Measurements from ENCODE around the gene CACNA1D. TPM values are rescaled to one million over a fixed set of nuclear protein-coding genes. Genes with fewer than 3 reads are reported as not detected.

Gene CACNA1D
- total and polyA plus RNA-seq, 2 donors (not counting 3 experiments of a cell fraction or from before 2014, with no cell fraction given), result 0.06 TPM; not detected in 1

- H3K9ac ChIP-seq (replicated peaks; ENCODE audit: extremely low read depth, insufficient read depth, low read length), result no peak overlapping the region
- no peak for FAIRE-seq
- no peak overlapping the region for H3K4me2 ChIP-seq (ENCODE audit: insufficient read depth, low read length)
- no TSS peak for BruUV-seq (replicated peaks)
- CTCF ChIA-PET, result no interaction called here
- no peak overlapping the region for H3K27ac ChIP-seq (ENCODE audit: insufficient read depth, low read depth, low read length)
- TF ChIP-seq EZH2 (IDR thresholded peaks at IDR 0.05; ENCODE audit: borderline replicate concordance, low read depth, low read length, severe bottlenecking), result no peak
- TF ChIP-seq POLR2AphosphoS5 (IDR thresholded peaks at IDR 0.05; ENCODE audit: insufficient read depth, low read depth, low read length), result no peak
- no peak for TF ChIP-seq POLR2A (IDR thresholded peaks at IDR 0.05; ENCODE audit: low read depth, low read length)
- TF ChIP-seq CTCF (IDR thresholded peaks at IDR 0.05; ENCODE audit: extremely low read depth in 1 of 2, insufficient read depth in 1 of 2, low read depth in 1 of 2, low read length in 2 of 2), result no peak
- TF ChIP-seq MYC (IDR thresholded peaks at IDR 0.05; ENCODE audit: low read depth, low read length), result no peak
- no peak for TF ChIP-seq GATA2 (IDR thresholded peaks at IDR 0.05; ENCODE audit: insufficient read depth, insufficient read length, low read depth, low read length)
- TF ChIP-seq MAX (IDR thresholded peaks at IDR 0.05; ENCODE audit: insufficient read depth, insufficient read length), result no peak
- no peak for TF ChIP-seq FOS (IDR thresholded peaks at IDR 0.05; ENCODE audit: borderline replicate concordance, insufficient read depth, low read length)
- no peak for TF ChIP-seq JUN (IDR thresholded peaks at IDR 0.05; ENCODE audit: borderline replicate concordance, insufficient read depth, insufficient read length, low read depth)
- POLR2A ChIA-PET, result no interaction called here
- dilution Hi-C loops (cut with MboI; ENCODE audit: extremely low pct_ligation_motif_present, low sequenced_read_pairs), result no loop called here
- H2AFZ ChIP-seq (ENCODE audit: low read depth, low read length), result no peak overlapping the region
- no peaks in the 10 kb centered on the region for H3K4me1 ChIP-seq (ENCODE audit: control insufficient read depth, extremely low read depth, insufficient read depth, low read length)
- H4K20me1 ChIP-seq (replicated peaks; ENCODE audit: control insufficient read depth, extremely low read depth, insufficient read depth, low read length), result no peaks in the 10 kb centered on the region
- DNase-seq (ENCODE audit: low read depth, low spot score), result no peak
- no peaks in the 10 kb centered on the region for H3K79me2 ChIP-seq (ENCODE audit: control insufficient read depth, insufficient read depth, low read length)
- no peaks in the 10 kb centered on the region for H3K9me3 ChIP-seq (replicated peaks; ENCODE audit: control insufficient read depth, insufficient read depth, low read length)
- H3K4me3 ChIP-seq (replicated peaks in 1 of 3; ENCODE audit: insufficient read depth in 1 of 3, low read depth in 1 of 3, low read length in 3 of 3), result no peak overlapping the region
- no peaks in the 10 kb centered on the region for H3K9me1 ChIP-seq (replicated peaks; ENCODE audit: control insufficient read depth, extremely low read depth, insufficient read depth, low read length)
- no peaks in the 10 kb centered on the region for H3K36me3 ChIP-seq (ENCODE audit: control insufficient read depth in 2 of 2, extremely low read depth in 1 of 2, insufficient read depth in 2 of 2, low read length in 2 of 2)
- intact Hi-C loops (cut with micrococcal nuclease), result no loop called here
- no peaks in the 10 kb centered on the region for H3K27me3 ChIP-seq (ENCODE audit: control insufficient read depth in 2 of 2, insufficient read depth in 2 of 2, low read length in 2 of 2)
Measured at GRCh38 chr3:53813876-53814275, 319.5 kb downstream of the CACNA1D start.
